GM10266 (cell line): ENCODE data around the gene SERP2.

Experiments
- DNase-seq: peaks from one replicate; pipeline ENCODE4 v3.0.0; 2012; ENCODE audit errors: extremely low spot score
- CTCF ChIP-seq: IDR thresholded peaks from 2 replicates; pipeline ENCODE4 v1.5.1; 2012; ENCODE audit warnings: mild to moderate bottlenecking, low read depth; ENCODE audit not compliant: control insufficient read depth, insufficient read depth; ENCODE audit errors: missing control alignments

The SERP2 gene

DNA sequence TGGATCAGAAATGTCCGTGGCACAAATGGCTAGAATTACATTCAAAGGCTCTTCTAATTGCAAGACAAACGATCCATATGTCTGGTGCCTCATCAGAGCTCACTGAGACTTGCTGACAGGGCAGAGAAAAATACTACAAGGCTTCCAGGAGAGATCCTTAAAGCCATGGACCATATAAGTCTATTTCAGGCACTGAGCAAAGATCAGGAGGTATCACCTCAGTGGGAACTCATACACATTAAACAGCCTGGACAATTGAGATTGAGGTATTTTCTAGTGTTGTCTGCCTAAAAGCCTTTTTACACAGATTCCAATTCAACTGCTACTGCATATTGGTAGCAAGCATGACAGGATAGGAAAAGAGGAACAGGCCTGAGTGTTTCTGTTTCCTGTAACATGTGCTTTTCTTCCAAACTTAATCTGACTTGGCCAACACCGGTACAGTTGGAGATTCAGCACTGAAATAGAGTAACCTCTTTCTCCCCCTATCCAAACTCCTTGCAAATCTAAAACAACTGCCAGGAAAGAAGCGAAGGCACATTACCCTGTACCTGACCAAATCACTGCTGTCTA lies 65.9 kb downstream of the SERP2 start:
- TF ChIP-seq CTCF, result no peak
- DNase-seq, result no peak

- TF ChIP-seq CTCF, result no peak
- DNase-seq, result no peak
Observed at GRCh38 chr13:44440046-44440608, 66.5 kb downstream of the SERP2 start.
